Mesothelial cell of epicardium (in vitro differentiated cells): ENCODE measurements around the gene NHLRC4. TPM values are rescaled to one million over a fixed set of nuclear protein-coding genes. Genes with fewer than 3 reads are reported as not detected.

ENCODE experiments used
- DNase-seq, 2 experiments: peaks; one replicate each; pipeline ENCODE4 v3.0.0; 2021; ENCODE audit warnings: low spot score in 2 of 2; ENCODE audit not compliant: unreplicated experiment in 2 of 2
- H3K27ac Mint-ChIP-seq: 2 replicates; pipeline ENCODE4 v1.8.0; 2021; ENCODE audit warnings: mixed read lengths
- H3K27me3 Mint-ChIP-seq: 2 replicates; pipeline ENCODE4 v1.8.0; 2021; ENCODE audit warnings: low read depth, mixed read lengths
- H3K36me3 Mint-ChIP-seq: 2 replicates; pipeline ENCODE4 v1.8.0; 2021; ENCODE audit warnings: mixed read lengths
- H3K4me1 Mint-ChIP-seq: 2 replicates; pipeline ENCODE4 v1.8.0; 2021; ENCODE audit warnings: mixed read lengths
- H3K4me3 Mint-ChIP-seq: 2 replicates; pipeline ENCODE4 v1.8.0; 2021; ENCODE audit warnings: mild to moderate bottlenecking, moderate library complexity, mixed read lengths
- H3K9me3 Mint-ChIP-seq: 2 replicates; pipeline ENCODE4 v1.8.0; 2021; ENCODE audit warnings: mixed read lengths
- total RNA-seq: library from RNA; stranded (reverse); gene quantifications from 3 replicates; pipeline ENCODE4 v1.2.1, GENCODE V29; 2021
- TF ChIP-seq, protein P1 (sequence below): fragments of 200-600 bp; sonication (generic); IDR thresholded peaks from one replicate; pipeline ENCODE4 v1.5.0; 2021; ENCODE audit warnings: antibody characterized with exemption; ENCODE audit not compliant: unreplicated experiment

The NHLRC4 gene
- total RNA-seq, 1 donor from 2014 or later: 2.7 TPM

DNA sequence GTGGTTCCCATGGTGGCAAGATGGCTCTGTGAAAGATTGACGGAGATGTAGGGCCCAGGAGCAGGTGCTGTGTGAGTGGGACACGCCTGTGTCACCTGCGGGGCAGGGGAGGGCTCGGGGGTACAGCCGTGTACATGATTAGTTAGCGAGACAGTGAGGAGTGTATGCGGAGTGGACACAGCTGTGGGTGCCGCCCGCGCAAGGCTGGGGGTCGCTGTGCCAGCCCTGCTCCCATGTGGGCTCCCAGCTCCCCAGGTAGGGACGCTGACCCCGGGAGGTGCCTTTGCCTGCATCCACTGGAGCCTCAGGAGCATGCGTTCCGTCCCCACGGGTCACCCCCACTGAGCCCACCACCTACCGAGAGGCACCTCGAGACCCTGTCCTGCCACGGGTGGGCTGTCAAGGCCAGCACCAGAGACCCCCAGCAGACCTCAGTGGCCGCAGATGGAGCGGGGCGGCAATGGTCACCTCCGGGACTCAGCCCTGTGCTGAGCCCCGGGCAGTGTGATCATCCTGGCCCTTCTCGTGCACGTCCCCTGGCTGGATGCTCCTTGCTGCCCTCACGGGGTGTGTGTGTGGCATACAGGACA, 31.9 kb upstream of the NHLRC4 start:
- Mint-ChIP-seq H3K4me3 (no peak overlapping the region), H3K36me3 (peaks cover 7% of the 10 kb centered on the region), H3K27me3 (no peaks in the 10 kb centered on the region), H3K27ac (no peak overlapping the region), H3K9me3 (no peaks in the 10 kb centered on the region), H3K4me1 (peaks cover under 1% of the 10 kb centered on the region)
- TF ChIP-seq, protein P1, sequence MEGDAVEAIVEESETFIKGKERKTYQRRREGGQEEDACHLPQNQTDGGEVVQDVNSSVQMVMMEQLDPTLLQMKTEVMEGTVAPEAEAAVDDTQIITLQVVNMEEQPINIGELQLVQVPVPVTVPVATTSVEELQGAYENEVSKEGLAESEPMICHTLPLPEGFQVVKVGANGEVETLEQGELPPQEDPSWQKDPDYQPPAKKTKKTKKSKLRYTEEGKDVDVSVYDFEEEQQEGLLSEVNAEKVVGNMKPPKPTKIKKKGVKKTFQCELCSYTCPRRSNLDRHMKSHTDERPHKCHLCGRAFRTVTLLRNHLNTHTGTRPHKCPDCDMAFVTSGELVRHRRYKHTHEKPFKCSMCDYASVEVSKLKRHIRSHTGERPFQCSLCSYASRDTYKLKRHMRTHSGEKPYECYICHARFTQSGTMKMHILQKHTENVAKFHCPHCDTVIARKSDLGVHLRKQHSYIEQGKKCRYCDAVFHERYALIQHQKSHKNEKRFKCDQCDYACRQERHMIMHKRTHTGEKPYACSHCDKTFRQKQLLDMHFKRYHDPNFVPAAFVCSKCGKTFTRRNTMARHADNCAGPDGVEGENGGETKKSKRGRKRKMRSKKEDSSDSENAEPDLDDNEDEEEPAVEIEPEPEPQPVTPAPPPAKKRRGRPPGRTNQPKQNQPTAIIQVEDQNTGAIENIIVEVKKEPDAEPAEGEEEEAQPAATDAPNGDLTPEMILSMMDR: no peak
- no peak for DNase-seq

DNA sequence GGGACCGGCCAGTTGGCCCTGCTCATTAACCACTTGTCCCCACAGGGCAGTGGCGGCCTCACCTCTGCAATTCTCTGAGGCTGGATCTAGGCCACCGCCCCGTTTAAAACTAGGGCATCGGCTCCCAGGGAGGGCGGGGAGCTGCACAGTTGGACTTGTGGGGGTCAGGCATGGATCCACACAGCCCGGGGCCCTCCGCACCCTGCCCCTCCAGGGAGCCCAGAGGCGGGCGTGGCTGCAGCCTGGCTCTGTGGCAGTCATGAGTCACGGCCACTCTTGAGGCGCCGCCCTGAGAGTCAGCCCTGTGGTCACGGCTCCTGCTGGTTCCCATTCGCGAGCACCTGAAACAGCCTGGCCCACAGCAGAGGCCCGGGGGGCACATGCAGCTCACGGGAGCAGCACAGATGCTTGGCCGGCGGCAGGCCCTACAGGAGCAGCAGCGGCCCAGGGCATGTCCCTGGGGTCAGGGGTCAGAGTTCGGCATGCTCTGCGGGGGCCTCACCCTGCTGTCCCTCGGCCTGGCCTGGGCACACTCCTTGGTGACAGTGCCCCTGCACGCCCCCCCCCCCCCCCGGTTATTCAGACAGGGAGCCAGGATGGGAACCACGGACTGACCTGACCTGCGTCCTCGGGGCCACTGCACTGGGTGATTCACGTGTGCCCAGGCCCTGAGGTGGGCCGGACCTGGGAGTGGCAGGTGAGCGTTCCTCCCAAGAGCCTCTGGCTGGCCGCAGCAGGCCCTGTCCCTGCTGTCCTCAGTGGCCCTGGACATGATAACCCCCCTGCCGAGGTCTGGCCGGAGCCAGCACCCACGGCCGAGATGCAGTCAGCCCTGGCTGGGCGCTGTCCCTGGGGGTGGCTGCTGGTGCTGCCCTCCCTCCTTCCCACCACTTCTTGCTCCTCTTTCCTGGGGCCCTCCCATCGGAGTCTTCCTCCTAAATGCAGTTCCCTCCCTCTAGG, 31.1 kb upstream of the NHLRC4 start:
- Mint-ChIP-seq H3K9me3 (no peaks in the 10 kb centered on the region), H3K4me3 (no peak overlapping the region), H3K27ac (no peak overlapping the region), H3K27me3 (no peaks in the 10 kb centered on the region), H3K36me3 (peaks cover 7% of the 10 kb centered on the region), H3K4me1 (no peaks in the 10 kb centered on the region)
- TF ChIP-seq, protein P1: no peak
- no peak for DNase-seq

DNA sequence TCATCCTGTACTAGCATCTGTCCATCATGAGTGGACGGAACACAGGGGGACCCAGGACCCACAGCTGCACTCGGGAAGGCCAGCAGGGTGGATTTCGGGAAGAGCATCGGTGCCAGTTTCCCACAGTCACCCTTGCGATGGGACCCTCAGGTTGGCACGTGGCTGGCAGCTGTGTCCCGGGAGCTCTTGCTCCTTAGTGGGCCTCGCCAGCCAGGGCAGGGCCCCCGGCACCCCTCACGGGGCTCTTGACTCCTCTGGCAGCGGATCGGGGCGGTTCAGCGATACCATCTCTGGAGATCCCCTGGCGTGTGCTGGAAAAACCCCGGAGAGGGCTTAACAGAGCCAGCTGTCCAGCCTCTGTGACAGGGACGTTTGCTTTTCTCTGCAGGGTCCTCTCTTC, 30.1 kb upstream of the NHLRC4 start:
- H3K36me3 Mint-ChIP-seq: peaks cover 7% of the 10 kb centered on the region
- DNase-seq: no peak
- H3K27ac Mint-ChIP-seq: no peak overlapping the region
- H3K4me3 Mint-ChIP-seq: no peak overlapping the region
- no peaks in the 10 kb centered on the region for H3K9me3 Mint-ChIP-seq
- no peaks in the 10 kb centered on the region for H3K27me3 Mint-ChIP-seq
- no peaks in the 10 kb centered on the region for H3K4me1 Mint-ChIP-seq
- TF ChIP-seq, protein P1: no peak

DNA sequence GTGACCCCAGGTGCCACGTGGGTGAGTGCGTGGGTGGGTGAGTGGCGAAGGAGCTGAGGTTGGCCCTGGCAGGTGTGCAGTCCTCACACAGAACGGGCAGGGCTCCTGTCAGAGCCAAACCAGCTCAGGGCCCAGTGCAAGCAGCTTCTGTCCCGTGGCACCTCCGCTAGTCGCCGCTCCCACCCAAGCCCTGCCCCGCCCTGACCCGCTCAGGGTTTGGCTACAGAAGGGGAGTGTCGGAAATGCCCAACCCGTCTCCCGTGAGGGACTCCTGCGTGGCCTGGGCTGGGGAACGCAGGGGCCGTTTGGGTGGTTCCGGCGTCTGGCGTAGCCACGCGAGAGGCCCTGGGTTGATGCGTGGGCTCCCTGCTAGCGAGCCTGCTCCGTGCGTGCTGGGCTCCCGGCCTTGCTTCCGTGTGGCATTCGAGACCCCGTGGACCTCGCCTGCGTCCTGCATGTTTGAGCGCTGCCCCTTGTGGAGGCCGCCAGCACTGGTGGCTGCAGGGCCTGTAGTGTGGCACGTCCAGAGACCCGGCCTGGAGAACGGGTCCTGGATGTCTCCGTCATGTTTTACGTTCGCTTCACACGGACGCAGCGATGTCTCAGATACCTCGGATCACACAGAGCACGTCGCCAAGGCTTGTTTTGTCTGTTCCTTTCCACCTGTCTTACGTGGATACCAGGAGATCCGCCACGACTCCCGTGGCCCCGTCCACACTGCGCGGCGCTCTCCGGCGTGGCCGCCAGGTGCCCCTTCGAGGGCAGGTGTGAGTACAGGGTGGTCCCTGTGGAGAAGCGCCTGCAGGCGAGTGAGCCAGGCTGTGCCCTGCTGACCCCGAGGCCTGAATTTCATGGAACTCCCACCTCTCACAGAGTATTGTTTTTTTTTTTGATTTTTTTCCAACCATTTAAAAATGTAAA, 29.1 kb upstream of the NHLRC4 start:
- H3K9me3 Mint-ChIP-seq: no peaks in the 10 kb centered on the region
- no peaks in the 10 kb centered on the region for H3K4me1 Mint-ChIP-seq
- no peaks in the 10 kb centered on the region for H3K27me3 Mint-ChIP-seq
- H3K27ac Mint-ChIP-seq: no peak overlapping the region
- TF ChIP-seq, protein P1: no peak
- H3K36me3 Mint-ChIP-seq: peaks cover 7% of the 10 kb centered on the region
- DNase-seq: no peak
- H3K4me3 Mint-ChIP-seq: no peak overlapping the region

DNA sequence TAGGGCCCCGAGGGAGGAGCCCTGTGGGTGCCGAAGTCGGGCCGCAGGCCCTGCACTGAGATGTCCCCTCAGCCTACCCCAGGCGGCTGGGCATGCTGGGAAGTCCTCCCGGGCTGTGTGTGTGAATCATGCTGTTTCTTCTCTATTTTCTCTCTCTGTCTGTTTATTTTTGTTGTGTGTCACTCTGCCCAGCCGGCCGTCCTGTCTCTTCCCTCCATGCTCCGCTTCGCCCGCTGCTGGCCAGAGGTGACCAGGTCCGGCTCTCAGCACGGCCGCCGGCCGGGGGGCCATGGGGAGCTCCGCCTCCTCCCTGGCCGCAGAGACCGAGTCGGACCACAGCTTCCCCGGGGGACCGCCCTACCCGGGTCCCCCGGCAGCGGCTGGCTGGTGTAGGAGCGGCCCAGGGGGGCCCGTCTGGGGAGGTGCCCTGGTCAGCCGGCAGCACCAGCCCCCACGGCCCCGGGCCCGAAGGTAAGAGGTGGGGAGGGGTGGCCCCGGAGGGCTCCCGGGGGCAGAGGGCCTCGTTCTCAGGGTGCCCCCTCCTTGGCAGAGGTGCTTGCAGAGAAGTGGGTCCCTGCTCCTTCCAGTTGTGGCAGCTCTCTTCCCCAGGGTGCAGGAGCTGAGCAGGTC, 26.8 kb upstream of the NHLRC4 start:
- peaks cover 7% of the 10 kb centered on the region for H3K36me3 Mint-ChIP-seq
- TF ChIP-seq, protein P1: no peak
- H3K4me1 Mint-ChIP-seq: no peaks in the 10 kb centered on the region
- no peak for DNase-seq
- H3K4me3 Mint-ChIP-seq: no peak overlapping the region
- H3K27me3 Mint-ChIP-seq: no peaks in the 10 kb centered on the region
- H3K9me3 Mint-ChIP-seq: no peaks in the 10 kb centered on the region
- no peak overlapping the region for H3K27ac Mint-ChIP-seq
